IMR-90 (cell line): Measurements from ENCODE around the gene BMPER. TPM values are rescaled to one million over a fixed set of nuclear protein-coding genes. Genes with fewer than 3 reads are reported as not detected.
A peak's percentile ranks its signal among the peaks of the same experiment; 100 is the strongest.

Experiments used
- ATAC-seq: fragments of 200-7000 bp; cut with Tn5 transposase; 2 replicates; pipeline ENCODE4 v1.9.1; 2020; ENCODE audit warnings: low read depth, mild to moderate bottlenecking, moderate library complexity
- BruUV-seq: library from RNA; stranded (reverse); fragments of 400-500 nt; replicated peaks from 2 replicates; lab custom pipeline; 2021; lab: Mats Ljungman, UMichigan
- CTCF ChIA-PET: fragments of 300-600 bp; formaldehyde crosslinking; extraction: SDS; loops from one replicate; lab custom pipeline; 2021; ENCODE audit warnings: antibody characterized with exemption; lab: Yijun Ruan, JAX
- POLR2A ChIA-PET: fragments of 300-600 bp; sonication (Branson Sonifier 250); formaldehyde crosslinking; loops from one replicate; lab custom pipeline; 2022; ENCODE audit warnings: antibody characterized with exemption; ENCODE audit not compliant: unreplicated experiment; lab: Charles Lee
- DNase-seq: peaks from one replicate; pipeline ENCODE4 v3.0.0; 2013
- H2AFZ ChIP-seq: replicated peaks from 2 replicates; pipeline ENCODE3; 2013; ENCODE audit warnings: low read length, mild to moderate bottlenecking; ENCODE audit not compliant: poor library complexity
- H2AK5ac ChIP-seq: 2 replicates; pipeline ENCODE4 v1.6.1; 2013; ENCODE audit warnings: low read depth, low read length, inconsistent platforms
- H2AK9ac ChIP-seq: replicated peaks from 2 replicates; pipeline ENCODE3; 2013; ENCODE audit warnings: mild to moderate bottlenecking, low read depth, low read length, moderate library complexity; ENCODE audit not compliant: poor library complexity
- H2BK120ac ChIP-seq: 2 replicates; pipeline ENCODE4 v1.6.1; 2013; ENCODE audit warnings: low read depth, low read length, inconsistent platforms
- H2BK15ac ChIP-seq: 3 replicates; pipeline ENCODE4 v1.6.1; 2013; ENCODE audit warnings: low read depth, low read length, inconsistent platforms
- H2BK20ac ChIP-seq: 2 replicates; pipeline ENCODE4 v1.6.1; 2013; ENCODE audit warnings: low read depth, mild to moderate bottlenecking, inconsistent platforms, low read length, moderate library complexity
- H2BK5ac ChIP-seq: 2 replicates; pipeline ENCODE4 v1.6.1; 2013; ENCODE audit warnings: mild to moderate bottlenecking, low read depth, low read length, inconsistent platforms; ENCODE audit not compliant: poor library complexity, severe bottlenecking
- H3K14ac ChIP-seq: replicated peaks from 2 replicates; pipeline ENCODE4 v1.6.1; 2013; ENCODE audit warnings: low read depth, low read length, inconsistent platforms
- H3K18ac ChIP-seq: 2 replicates; pipeline ENCODE4 v1.6.1; 2013; ENCODE audit warnings: low read depth, low read length, control low read depth
- H3K23ac ChIP-seq: 2 replicates; pipeline ENCODE4 v1.6.1; 2013; ENCODE audit warnings: low read depth, low read length, inconsistent platforms
- H3K27ac ChIP-seq: 2 replicates; pipeline ENCODE4 v1.5.1; 2013; ENCODE audit warnings: mild to moderate bottlenecking, control low read depth, low read length; ENCODE audit not compliant: insufficient read depth
- H3K27me3 ChIP-seq: 2 replicates; pipeline ENCODE4 v1.6.1; 2013; ENCODE audit warnings: low read length; ENCODE audit not compliant: control insufficient read depth, insufficient read depth
- H3K36me3 ChIP-seq: 2 replicates; pipeline ENCODE4 v1.6.1; 2013; ENCODE audit warnings: low read length, mixed read lengths; ENCODE audit not compliant: control insufficient read depth, insufficient read depth
- H3K4ac ChIP-seq: 2 replicates; pipeline ENCODE4 v1.6.1; 2013; ENCODE audit warnings: low read depth, low read length, inconsistent platforms
- H3K4me1 ChIP-seq: 2 replicates; pipeline ENCODE4 v1.6.1; 2013; ENCODE audit warnings: low read length, mixed read lengths; ENCODE audit not compliant: control insufficient read depth, insufficient read depth
- H3K4me2 ChIP-seq: 2 replicates; pipeline ENCODE4 v1.6.1; 2013; ENCODE audit warnings: low read depth, mild to moderate bottlenecking, control low read depth, low read length, moderate library complexity
- H3K4me3 ChIP-seq: 2 replicates; pipeline ENCODE4 v1.5.1; 2013; ENCODE audit warnings: low read depth, mild to moderate bottlenecking, control low read depth, low read length, moderate library complexity; ENCODE audit not compliant: insufficient read depth
- H3K56ac ChIP-seq: 2 replicates; pipeline ENCODE4 v1.6.1; 2013; ENCODE audit warnings: low read length, inconsistent platforms; ENCODE audit not compliant: insufficient read depth; ENCODE audit errors: extremely low read depth
- H3K79me1 ChIP-seq, 2 experiments: 2 replicates each; pipeline ENCODE4 v1.6.1; 2013; ENCODE audit warnings: low read length in 2 of 2, inconsistent platforms in 1 of 2, low read depth in 1 of 2
- H3K9ac ChIP-seq: 2 replicates; pipeline ENCODE4 v1.6.1; 2013; ENCODE audit warnings: low read depth, low read length, control low read depth
- H3K9me1 ChIP-seq: 2 replicates; pipeline ENCODE4 v1.6.1; 2013; ENCODE audit warnings: low read length, inconsistent platforms; ENCODE audit not compliant: insufficient read depth
- H3K9me3 ChIP-seq: 2 replicates; pipeline ENCODE4 v1.6.1; 2013; ENCODE audit warnings: low read length; ENCODE audit not compliant: control insufficient read depth, insufficient read depth
- H4K20me1 ChIP-seq: 2 replicates; pipeline ENCODE4 v1.6.1; 2013; ENCODE audit warnings: low read length, inconsistent platforms; ENCODE audit not compliant: insufficient read depth
- H4K5ac ChIP-seq: 2 replicates; pipeline ENCODE4 v1.6.1; 2013; ENCODE audit warnings: mild to moderate bottlenecking, low read depth, low read length, control low read depth
- H4K8ac ChIP-seq, 2 experiments: 2 replicates each; pipeline ENCODE4 v1.6.1; 2013; ENCODE audit warnings: low read depth in 2 of 2, low read length in 2 of 2, control low read depth in 1 of 2, inconsistent platforms in 1 of 2
- H4K91ac ChIP-seq: 2 replicates; pipeline ENCODE4 v1.6.1; 2013; ENCODE audit warnings: low read depth, low read length, inconsistent platforms; ENCODE audit not compliant: insufficient read depth
- CEBPB ChIP-seq: IDR thresholded peaks from 2 replicates; pipeline ENCODE4 v1.6.1; 2012; ENCODE audit warnings: low read depth, low read length, improper control_type of control experiment
- CHD1 ChIP-seq: IDR thresholded peaks from 2 replicates; pipeline ENCODE4 v1.6.1; 2012; ENCODE audit warnings: low read depth, low read length, improper control_type of control experiment
- WGBS, 2 experiments: methylation state at CpG; one replicate each; pipeline versions ENCODE4 v1.1.5 to v1.1.7; 2013; ENCODE audit warnings: missing lambda C conversion rate in 2 of 2; ENCODE audit not compliant: insufficient read length in 1 of 2; ENCODE audit errors: extremely low coverage in 2 of 2; 5-methylcytosine and 5-hydroxymethylcytosine counted together
- dilution Hi-C: fragments of 300-500 bp; cut with HindIII; formaldehyde crosslinking; loops from one replicate; pipeline ENCODE4 v1.14.3; 2018; ENCODE audit warnings: low sequenced_read_pairs; ENCODE audit not compliant: unreplicated experiment
- in situ Hi-C: fragments of 300-500 bp; cut with MboI; formaldehyde crosslinking; loops from 3 replicates; pipeline ENCODE4 v1.14.3; 2019; ENCODE audit warnings: low sequenced_read_pairs, inconsistent platforms, mixed read lengths
- intact Hi-C: fragments of 100-400 bp; cut with micrococcal nuclease; formaldehyde crosslinking; loops from 2 replicates; pipeline ENCODE4 v1.10.0; 2022
- polyA plus RNA-seq, 3 experiments: library from polyadenylated mRNA; depleted of rRNA; stranded (reverse); fragments of >200 nt; gene quantifications; 2 replicates each; pipeline ENCODE4 v1.2.3, GENCODE V29; 2012; ENCODE audit warnings: low replicate concordance in 1 of 3
- total RNA-seq: library from RNA; depleted of rRNA; stranded (reverse); fragments of >200 nt; gene quantifications from 2 replicates; pipeline ENCODE4 v1.2.3, GENCODE V29; 2012

Gene BMPER
- total and polyA plus RNA-seq, 2 of the 4 experiments (the other 2 are of a cell fraction) = 6.2 to 7.9 TPM

- dilution Hi-C loops = no loop called here
- Histone ChIP-seq H3K79me1 (no peaks in the 10 kb centered on the region), H3K56ac (no peak overlapping the region), H4K20me1 (no peaks in the 10 kb centered on the region), H3K27me3 (no peaks in the 10 kb centered on the region), H3K4me2 (no peak overlapping the region), H2AK5ac (no peak overlapping the region), H4K91ac (no peak overlapping the region), H4K5ac (no peak overlapping the region), H4K8ac (no peak overlapping the region), H3K14ac (no peak overlapping the region), H2BK120ac (no peak overlapping the region), H3K23ac (no peak overlapping the region), H3K4me1 (peaks cover 6% of the 10 kb centered on the region), H2AFZ (no peak overlapping the region), H3K36me3 (no peaks in the 10 kb centered on the region), H3K4ac (no peak overlapping the region), H3K27ac (no peak overlapping the region), H3K9ac (no peak overlapping the region), H3K9me1 (no peaks in the 10 kb centered on the region), H3K18ac (no peak overlapping the region), H2BK20ac (no peak overlapping the region), H3K4me3 (no peak overlapping the region), H2BK15ac (no peak overlapping the region), H3K9me3 (no peaks in the 10 kb centered on the region), H2BK5ac (no peak overlapping the region), H2AK9ac (no peak overlapping the region)
- TF ChIP-seq CEBPB (peak; percentile 27; the same call in 1 of the 2 replicates), CHD1 (no peak)
- ATAC-seq (peak; percentile 50), DNase-seq (peak; percentile 54)
- ChIA-PET POLR2A (no interaction called here), CTCF (interaction anchor here (0.8 kb wide), 1 partner anchor 101 kb away, joined by 4 read pairs; no protein-coding TSS in a partner anchor)
- no TSS peak for BruUV-seq
- WGBS, 2 experiments = no CpG with 5 or more reads among the region's 1 CpG
- in situ Hi-C loops = no loop called here
- intact Hi-C loops = no loop called here
Observed at GRCh38 chr7:33959676-33960075, 54.3 kb downstream of the BMPER start.
